Neuronal stem cell (in vitro differentiated cells): ENCODE results near the gene NELL1.

Experiments
- DNase-seq: peaks from one replicate; pipeline ENCODE4 v3.0.0-alpha.2; 2013; ENCODE audit warnings: low spot score
- H2AFZ ChIP-seq: one replicate; pipeline ENCODE4 v1.6.1; 2013; ENCODE audit warnings: mild to moderate bottlenecking, low read length, inconsistent platforms
- H2AK5ac ChIP-seq: 2 replicates; pipeline ENCODE4 v1.6.1; 2013; ENCODE audit warnings: low read depth, mild to moderate bottlenecking, inconsistent platforms, low read length, moderate library complexity, mixed read lengths
- H2BK120ac ChIP-seq: 2 replicates; pipeline ENCODE4 v1.6.1; 2013; ENCODE audit warnings: low read depth, mild to moderate bottlenecking, inconsistent platforms, low read length, moderate library complexity, mixed read lengths
- H2BK12ac ChIP-seq: one replicate; pipeline ENCODE4 v1.6.1; 2013; ENCODE audit warnings: low read length, inconsistent platforms
- H2BK15ac ChIP-seq: 2 replicates; pipeline ENCODE4 v1.6.1; 2013; ENCODE audit warnings: mild to moderate bottlenecking, low read length, inconsistent platforms, mixed read lengths
- H2BK5ac ChIP-seq: one replicate; pipeline ENCODE4 v1.6.1; 2013; ENCODE audit warnings: inconsistent platforms, mild to moderate bottlenecking, low read length, moderate library complexity
- H3K14ac ChIP-seq: one replicate; pipeline ENCODE4 v1.6.1; 2013; ENCODE audit warnings: low read length, inconsistent platforms
- H3K18ac ChIP-seq: 2 replicates; pipeline ENCODE4 v1.6.1; 2013; ENCODE audit warnings: low read length, inconsistent platforms
- H3K23ac ChIP-seq: 2 replicates; pipeline ENCODE4 v1.6.1; 2013; ENCODE audit warnings: low read depth, mild to moderate bottlenecking, mixed read lengths, low read length, inconsistent platforms; ENCODE audit not compliant: poor library complexity
- H3K27ac ChIP-seq: replicated peaks from 3 replicates; pipeline ENCODE4 v1.5.1; 2013; ENCODE audit warnings: low read length, inconsistent platforms
- H3K27me3 ChIP-seq, 3 experiments: 2 replicates each; pipeline ENCODE4 v1.6.1; 2013; ENCODE audit warnings: low read length in 3 of 3, mild to moderate bottlenecking in 2 of 3, inconsistent platforms in 1 of 3, low read depth in 1 of 3, mixed read lengths in 1 of 3, moderate library complexity in 1 of 3; ENCODE audit not compliant: control insufficient read depth in 3 of 3, insufficient read depth in 3 of 3
- H3K36me3 ChIP-seq, 2 donors: replicated peaks in 1 of 2; 2 replicates each; pipeline ENCODE4 v1.6.1; 2013; ENCODE audit warnings: low read length in 2 of 2; ENCODE audit not compliant: control insufficient read depth in 2 of 2, insufficient read depth in 2 of 2
- H3K4ac ChIP-seq: 2 replicates; pipeline ENCODE4 v1.6.1; 2013; ENCODE audit warnings: inconsistent platforms, mild to moderate bottlenecking, low read length, moderate library complexity
- H3K4me1 ChIP-seq, 2 donors: 1 replicate in 1 of 2; 2 replicates in 1 of 2; pipeline ENCODE4 v1.6.1; 2013; ENCODE audit warnings: low read length in 2 of 2, low read depth in 1 of 2; ENCODE audit not compliant: control insufficient read depth in 2 of 2, insufficient read depth in 1 of 2
- H3K4me2 ChIP-seq: one replicate; pipeline ENCODE4 v1.6.1; 2013; ENCODE audit warnings: mild to moderate bottlenecking, low read length, inconsistent platforms; ENCODE audit not compliant: insufficient read depth, poor library complexity, severe bottlenecking
- H3K4me3 ChIP-seq, 2 donors: 2 replicates each; pipeline ENCODE4 v1.5.1; 2013; ENCODE audit warnings: low read length in 2 of 2, mild to moderate bottlenecking in 2 of 2, inconsistent platforms in 1 of 2, moderate library complexity in 1 of 2
- H3K79me1 ChIP-seq: one replicate; pipeline ENCODE4 v1.6.1; 2013; ENCODE audit warnings: low read depth, mild to moderate bottlenecking, inconsistent platforms, low read length, moderate library complexity
- H3K9ac ChIP-seq: one replicate; pipeline ENCODE4 v1.6.1; 2013; ENCODE audit warnings: mild to moderate bottlenecking, low read depth, low read length, inconsistent platforms; ENCODE audit not compliant: poor library complexity
- H3K9me3 ChIP-seq, 2 donors: replicated peaks in 1 of 2; 2 replicates each; pipeline versions ENCODE3 to v1.6.1; 2013; ENCODE audit warnings: low read length in 2 of 2, mild to moderate bottlenecking in 2 of 2, inconsistent platforms in 1 of 2, low read depth in 1 of 2, mixed read lengths in 1 of 2, moderate library complexity in 1 of 2; ENCODE audit not compliant: control insufficient read depth in 2 of 2, insufficient read depth in 1 of 2
- H4K8ac ChIP-seq: one replicate; pipeline ENCODE4 v1.6.1; 2013; ENCODE audit warnings: low read depth, mild to moderate bottlenecking, inconsistent platforms, low read length, moderate library complexity
- H4K91ac ChIP-seq: one replicate; pipeline ENCODE4 v1.6.1; 2013; ENCODE audit warnings: low read length, low read depth, mild to moderate bottlenecking, inconsistent platforms; ENCODE audit not compliant: poor library complexity
- WGBS, 2 donors: extraction: QIAGEN DNeasy Blood & Tissue Kit; methylation state at CpG; one replicate each; pipeline ENCODE4 v1.1.7; 2013; ENCODE audit warnings: missing lambda C conversion rate in 2 of 2, mixed read lengths in 1 of 2; ENCODE audit not compliant: insufficient read length in 2 of 2, insufficient replicate concordance in 1 of 2; ENCODE audit errors: extremely low coverage in 2 of 2; 5-methylcytosine and 5-hydroxymethylcytosine counted together

Gene NELL1

DNA sequence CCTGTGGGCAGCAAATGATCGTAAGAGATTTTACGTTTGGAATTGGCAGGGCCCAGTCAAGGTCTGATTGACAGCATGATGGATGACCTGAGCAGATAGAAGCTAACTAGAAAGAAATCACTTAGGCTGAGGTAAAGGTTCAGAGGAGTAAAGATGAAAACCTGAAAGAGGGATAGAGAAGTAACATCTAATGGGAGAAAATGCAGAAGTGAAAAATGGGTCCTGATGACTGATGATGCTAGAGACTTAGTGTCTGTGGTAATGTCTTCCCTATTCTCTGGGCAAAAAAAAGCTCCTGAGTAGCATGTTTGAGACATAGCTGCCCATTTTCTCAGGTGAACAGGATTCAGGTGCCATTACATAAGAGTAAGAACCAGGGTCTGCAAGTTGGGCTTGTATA is 894.7 kb downstream of the NELL1 start:
- H3K14ac ChIP-seq, result no peak overlapping the region
- no peak overlapping the region for H3K4me3 ChIP-seq
- no peak overlapping the region for H2BK12ac ChIP-seq
- H2AFZ ChIP-seq, result no peak overlapping the region
- H3K9ac ChIP-seq, result no peak overlapping the region
- no peak overlapping the region for H3K27ac ChIP-seq
- no peak overlapping the region for H4K91ac ChIP-seq
- H3K4me1 ChIP-seq, result no peaks in the 10 kb centered on the region
- no peak overlapping the region for H3K4ac ChIP-seq
- no peak for DNase-seq
- no peak overlapping the region for H2BK120ac ChIP-seq
- H3K36me3 ChIP-seq, result no peaks in the 10 kb centered on the region
- H3K9me3 ChIP-seq, result no peaks in the 10 kb centered on the region
- no peak overlapping the region for H2AK5ac ChIP-seq
- no peak overlapping the region for H2BK5ac ChIP-seq
- no peak overlapping the region for H4K8ac ChIP-seq
- H2BK15ac ChIP-seq, result no peak overlapping the region
- no peak overlapping the region for H3K18ac ChIP-seq
- H3K23ac ChIP-seq, result no peak overlapping the region
- H3K27me3 ChIP-seq, result no peaks in the 10 kb centered on the region
- H3K79me1 ChIP-seq, result no peaks in the 10 kb centered on the region
- H3K4me2 ChIP-seq, result no peak overlapping the region
- no CpG with 5 or more reads among the region's 2 CpGs for WGBS, 2 donors

DNA sequence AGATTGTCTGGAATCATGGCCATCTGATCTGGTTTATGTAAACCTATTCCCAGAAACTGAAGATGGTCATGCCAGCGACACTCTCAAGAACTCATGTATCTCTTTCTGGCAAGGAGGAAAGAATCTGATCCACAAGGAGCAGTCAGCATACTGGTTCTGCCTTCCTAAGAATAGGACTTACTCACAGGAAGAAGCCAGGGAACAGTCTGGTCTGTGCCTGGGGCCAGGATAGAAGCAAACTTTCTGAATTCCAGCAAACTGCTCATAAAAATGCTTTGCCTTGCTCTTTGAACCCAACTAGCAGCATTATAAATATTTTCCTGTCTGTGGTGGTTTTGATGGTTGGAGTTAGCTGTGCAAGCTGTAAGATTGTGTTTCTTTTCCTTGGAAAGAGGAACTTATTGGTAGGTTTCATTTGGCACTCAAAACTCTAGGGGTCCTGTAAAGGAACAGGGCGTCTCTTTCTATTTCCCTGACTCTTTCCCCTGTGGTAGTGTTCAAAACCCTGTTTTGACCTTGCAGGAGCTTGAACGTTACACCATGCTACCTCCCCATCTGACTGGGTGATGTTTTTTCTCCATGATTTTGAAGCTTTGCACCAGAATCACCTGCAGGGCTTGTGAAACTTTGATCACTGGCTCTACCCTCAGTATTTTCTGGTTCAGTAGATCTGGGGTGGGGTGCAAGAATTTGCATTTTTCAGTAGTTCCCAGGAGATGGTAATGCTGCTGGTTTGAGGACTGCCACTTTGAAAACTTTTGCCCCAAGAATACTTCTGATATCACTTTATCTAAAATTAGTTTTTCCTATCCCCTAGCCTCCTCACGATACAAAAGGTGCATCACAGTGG is 895.7 kb downstream of the NELL1 start:
- WGBS, 2 donors, result no CpG with 5 or more reads among the region's 4 CpGs
- H2BK15ac ChIP-seq, result no peak overlapping the region
- H3K23ac ChIP-seq, result no peak overlapping the region
- no peaks in the 10 kb centered on the region for H3K9me3 ChIP-seq
- no peak overlapping the region for H3K4me3 ChIP-seq
- no peak overlapping the region for H3K9ac ChIP-seq
- no peak overlapping the region for H2BK12ac ChIP-seq
- no peak overlapping the region for H2BK120ac ChIP-seq
- no peaks in the 10 kb centered on the region for H3K79me1 ChIP-seq
- no peak overlapping the region for H3K14ac ChIP-seq
- H2BK5ac ChIP-seq, result no peak overlapping the region
- no peak overlapping the region for H3K4ac ChIP-seq
- no peak overlapping the region for H4K8ac ChIP-seq
- no peak overlapping the region for H3K27ac ChIP-seq
- no peaks in the 10 kb centered on the region for H3K36me3 ChIP-seq
- H3K4me2 ChIP-seq, result no peak overlapping the region
- no peaks in the 10 kb centered on the region for H3K27me3 ChIP-seq
- H3K18ac ChIP-seq, result no peak overlapping the region
- H3K4me1 ChIP-seq, result no peaks in the 10 kb centered on the region
- no peak overlapping the region for H2AK5ac ChIP-seq
- H4K91ac ChIP-seq, result no peak overlapping the region
- no peak overlapping the region for H2AFZ ChIP-seq
- DNase-seq, result no peak

DNA sequence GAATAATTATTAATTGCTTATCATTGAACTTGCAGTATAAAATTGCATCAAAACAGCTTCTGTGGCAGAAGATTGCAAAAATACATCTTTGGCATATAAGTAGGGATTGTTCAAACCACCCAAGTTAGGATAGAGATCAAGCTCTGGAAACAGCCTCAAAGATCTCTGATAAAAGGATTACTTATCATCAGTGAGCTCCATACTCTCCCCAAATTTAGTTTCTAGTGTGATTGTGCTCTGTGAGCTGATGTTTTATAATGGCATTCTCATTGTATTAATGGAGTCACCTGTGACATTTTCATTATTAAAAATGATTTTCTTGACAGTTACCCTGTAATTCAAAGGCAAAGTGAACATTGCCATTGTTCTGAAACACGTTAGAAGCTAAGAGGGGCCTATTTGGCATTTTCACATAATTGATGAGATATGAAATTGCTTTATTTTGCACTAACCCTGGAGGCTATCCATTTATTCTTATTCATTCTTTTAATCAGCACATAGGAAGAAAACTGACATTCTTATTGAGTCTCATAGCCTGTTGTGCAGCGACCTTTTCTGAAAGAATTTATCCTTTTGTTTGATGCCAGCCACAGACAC is 897.2 kb downstream of the NELL1 start:
- no peak overlapping the region for H3K18ac ChIP-seq
- no peak overlapping the region for H2BK5ac ChIP-seq
- no peaks in the 10 kb centered on the region for H3K27me3 ChIP-seq
- no peaks in the 10 kb centered on the region for H3K79me1 ChIP-seq
- H3K14ac ChIP-seq, result no peak overlapping the region
- no peak overlapping the region for H2BK15ac ChIP-seq
- no peak overlapping the region for H3K4me2 ChIP-seq
- no peak overlapping the region for H3K23ac ChIP-seq
- H2BK12ac ChIP-seq, result no peak overlapping the region
- no peak for DNase-seq
- H3K9me3 ChIP-seq, result no peaks in the 10 kb centered on the region
- H3K36me3 ChIP-seq, result no peaks in the 10 kb centered on the region
- no peak overlapping the region for H4K8ac ChIP-seq
- no peak overlapping the region for H2AK5ac ChIP-seq
- no peak overlapping the region for H2AFZ ChIP-seq
- H3K9ac ChIP-seq, result no peak overlapping the region
- H3K4me3 ChIP-seq, result no peak overlapping the region
- no peak overlapping the region for H4K91ac ChIP-seq
- no CpG with 5 or more reads among the region's 2 CpGs for WGBS, 2 donors
- no peak overlapping the region for H3K4ac ChIP-seq
- no peaks in the 10 kb centered on the region for H3K4me1 ChIP-seq
- H3K27ac ChIP-seq, result no peak overlapping the region
- H2BK120ac ChIP-seq, result no peak overlapping the region

DNA sequence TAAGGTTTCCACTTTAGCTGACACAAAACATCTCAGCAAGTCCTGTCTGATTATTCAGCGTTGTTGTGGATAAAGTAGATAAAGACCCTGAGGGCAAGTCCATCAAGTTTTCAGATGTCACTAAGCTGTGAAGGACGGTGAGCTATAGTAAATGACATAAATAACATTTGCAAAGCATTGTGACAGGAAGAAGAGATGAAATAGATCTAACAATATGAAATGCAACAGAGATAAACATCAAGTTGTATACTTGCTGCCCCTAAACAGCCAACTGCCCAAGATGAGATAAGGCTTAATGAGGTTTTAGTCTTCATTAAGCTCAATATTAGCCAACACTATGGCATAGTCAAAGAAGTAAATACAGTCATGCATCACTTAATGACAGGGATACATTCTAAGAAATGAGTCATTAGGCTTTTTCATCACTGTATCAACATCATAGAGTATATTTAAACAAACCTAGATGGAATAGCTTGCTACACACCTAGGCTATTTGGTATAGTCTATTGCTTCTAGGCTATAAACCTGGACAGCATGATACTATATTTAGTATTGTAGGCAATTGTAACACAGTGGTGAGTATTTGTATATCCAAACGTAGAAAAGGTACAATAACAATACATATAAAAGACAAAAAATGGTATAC is 898.4 kb downstream of the NELL1 start:
- Histone ChIP-seq H2AFZ (no peak overlapping the region), H2BK5ac (no peak overlapping the region), H2AK5ac (no peak overlapping the region), H3K4me2 (no peak overlapping the region), H3K18ac (no peak overlapping the region), H3K14ac (no peak overlapping the region), H3K36me3 (no peaks in the 10 kb centered on the region), H3K27me3 (no peaks in the 10 kb centered on the region), H3K4me1 (no peaks in the 10 kb centered on the region), H3K27ac (no peak overlapping the region), H4K8ac (no peak overlapping the region), H3K9me3 (no peaks in the 10 kb centered on the region), H3K79me1 (no peaks in the 10 kb centered on the region), H3K9ac (no peak overlapping the region), H4K91ac (no peak overlapping the region), H2BK120ac (no peak overlapping the region), H3K23ac (no peak overlapping the region), H3K4me3 (no peak overlapping the region), H2BK12ac (no peak overlapping the region), H3K4ac (no peak overlapping the region), H2BK15ac (no peak overlapping the region)
- no CpG with 5 or more reads among the region's 3 CpGs for WGBS, 2 donors
- no peak for DNase-seq
